PC-3 (cell line): ENCODE data around the gene DSP. TPM values are rescaled to one million over a fixed set of nuclear protein-coding genes. Genes with fewer than 3 reads are reported as not detected.
A peak's percentile ranks its signal among the peaks of the same experiment; 100 is the strongest.

Experiments
- ATAC-seq: fragments of 200-7000 bp; cut with Tn5 transposase; 2 replicates; pipeline ENCODE4 v1.9.1; 2020; ENCODE audit warnings: mild to moderate bottlenecking, moderate library complexity
- BruUV-seq: library from RNA; stranded (reverse); fragments of 400-500 nt; replicated peaks from 2 replicates; lab custom pipeline; 2021; lab: Mats Ljungman, UMichigan
- CTCF ChIA-PET: fragments of 300-600 bp; sonication (Branson Sonifier 250); formaldehyde crosslinking; loops from one replicate; lab custom pipeline; 2022; ENCODE audit warnings: antibody characterized with exemption; lab: Charles Lee
- POLR2A ChIA-PET: fragments of 300-600 bp; sonication (Branson Sonifier 250); formaldehyde crosslinking; loops from one replicate; lab custom pipeline; 2022; ENCODE audit warnings: antibody characterized with exemption; ENCODE audit not compliant: unreplicated experiment; lab: Charles Lee
- DNase-seq: peaks from one replicate; pipeline ENCODE4 v3.0.0-alpha.2; 2015
- H2AFZ ChIP-seq: fragments of 300-600 bp; sonication (generic); 2 replicates; pipeline ENCODE4 v1.6.0; 2016; ENCODE audit warnings: antibody characterized with exemption, low read length
- H3F3A ChIP-seq: fragments of 300-600 bp; sonication (generic); one replicate; pipeline ENCODE4 v1.6.0; 2017; ENCODE audit warnings: antibody characterized with exemption, low read length, control low read depth, mild to moderate bottlenecking; ENCODE audit not compliant: unreplicated experiment
- H3K27ac ChIP-seq: fragments of 300-600 bp; sonication (generic); 2 replicates; pipeline ENCODE4 v1.5.1; 2016; ENCODE audit warnings: mild to moderate bottlenecking, low read length
- H3K27me3 ChIP-seq: fragments of 300-600 bp; sonication (generic); 2 replicates; pipeline ENCODE4 v1.6.1; 2016; ENCODE audit warnings: low read length, mixed read lengths
- H3K36me3 ChIP-seq: fragments of 300-600 bp; sonication (generic); 2 replicates; pipeline ENCODE4 v1.6.1; 2016; ENCODE audit warnings: low read depth, mixed run types, low read length, mixed read lengths
- H3K4me1 ChIP-seq: fragments of 300-600 bp; sonication (generic); 2 replicates; pipeline ENCODE4 v1.5.1; 2016; ENCODE audit warnings: low read length; ENCODE audit not compliant: insufficient read depth
- H3K4me2 ChIP-seq: fragments of 300-600 bp; sonication (generic); 2 replicates; pipeline ENCODE4 v1.6.0; 2016; ENCODE audit warnings: low read length
- H3K4me3 ChIP-seq: fragments of 300-600 bp; sonication (generic); 2 replicates; pipeline ENCODE4 v1.5.1; 2016; ENCODE audit warnings: mild to moderate bottlenecking, low read length, mixed read lengths
- H3K79me2 ChIP-seq: fragments of 300-600 bp; sonication (generic); 2 replicates; pipeline ENCODE4 v1.6.1; 2017; ENCODE audit warnings: low read length, mixed read lengths
- H3K9ac ChIP-seq: fragments of 300-600 bp; sonication (generic); 2 replicates; pipeline ENCODE4 v1.6.0; 2016; ENCODE audit warnings: mild to moderate bottlenecking, low read length
- H3K9me2 ChIP-seq: fragments of 300-600 bp; sonication (generic); replicated peaks from 2 replicates; pipeline ENCODE4 v1.6.1; 2016; ENCODE audit warnings: mixed run types, low read length, mixed read lengths
- H3K9me3 ChIP-seq: fragments of 300-600 bp; sonication (generic); 2 replicates; pipeline ENCODE4 v1.6.1; 2016; ENCODE audit warnings: low read length, mixed read lengths
- H4K20me1 ChIP-seq: fragments of 300-600 bp; sonication (generic); 2 replicates; pipeline ENCODE4 v1.6.1; 2016; ENCODE audit warnings: low read length, mixed read lengths
- EZH2 ChIP-seq: fragments of 300-600 bp; sonication (generic); IDR thresholded peaks from one replicate; pipeline ENCODE4 v1.6.1; 2017; ENCODE audit warnings: antibody characterized with exemption, mild to moderate bottlenecking, low read length; ENCODE audit not compliant: unreplicated experiment
- EZH2phosphoT487 ChIP-seq: fragments of 300-600 bp; sonication (generic); IDR thresholded peaks from 2 replicates; pipeline ENCODE4 v1.6.1; 2018; ENCODE audit warnings: mild to moderate bottlenecking, antibody characterized with exemption, low read length, borderline replicate concordance
- intact Hi-C: fragments of 100-400 bp; cut with micrococcal nuclease; formaldehyde crosslinking; loops from 2 replicates; pipeline ENCODE4 v1.9.0; 2023
- total RNA-seq: library from RNA; depleted of rRNA; stranded (reverse); fragments of >200 nt; gene quantifications from 2 replicates; pipeline ENCODE4 v1.2.3, GENCODE V29; 2014
- TF ChIP-seq, protein P1 (sequence below): fragments of 300-600 bp; sonication (generic); conservative IDR thresholded peaks from 2 replicates; pipeline ENCODE4 v1.5.1; 2017; ENCODE audit warnings: antibody characterized with exemption, low read depth, mild to moderate bottlenecking, low read length

The DSP gene
- total RNA-seq, 1 experiment from 2014 or later, result 54.7 TPM

DNA sequence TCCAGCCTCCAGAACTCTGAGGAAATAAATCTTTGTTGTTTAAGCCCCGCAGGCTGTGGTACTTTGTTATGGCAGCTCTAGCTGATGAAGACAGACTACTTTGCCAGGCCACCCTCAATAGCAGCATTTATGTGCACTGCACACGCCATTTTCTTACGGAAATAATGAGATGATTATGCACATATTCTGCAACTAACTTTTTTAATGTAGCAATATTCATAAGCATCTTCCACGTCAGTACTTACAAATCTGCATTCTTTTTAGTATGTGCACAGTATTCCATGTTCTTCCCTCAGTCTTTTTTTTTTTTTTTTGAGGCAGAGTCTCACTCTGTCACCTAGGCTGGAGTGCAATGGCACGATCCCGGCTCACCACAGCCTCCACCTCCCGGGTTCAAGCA, 46.8 kb upstream of the DSP start:
- CTCF ChIA-PET, result no interaction called here
- intact Hi-C loops, result no loop called here
- TF ChIP-seq EZH2 (no peak), EZH2phosphoT487 (no peak)
- TF ChIP-seq, protein P1, sequence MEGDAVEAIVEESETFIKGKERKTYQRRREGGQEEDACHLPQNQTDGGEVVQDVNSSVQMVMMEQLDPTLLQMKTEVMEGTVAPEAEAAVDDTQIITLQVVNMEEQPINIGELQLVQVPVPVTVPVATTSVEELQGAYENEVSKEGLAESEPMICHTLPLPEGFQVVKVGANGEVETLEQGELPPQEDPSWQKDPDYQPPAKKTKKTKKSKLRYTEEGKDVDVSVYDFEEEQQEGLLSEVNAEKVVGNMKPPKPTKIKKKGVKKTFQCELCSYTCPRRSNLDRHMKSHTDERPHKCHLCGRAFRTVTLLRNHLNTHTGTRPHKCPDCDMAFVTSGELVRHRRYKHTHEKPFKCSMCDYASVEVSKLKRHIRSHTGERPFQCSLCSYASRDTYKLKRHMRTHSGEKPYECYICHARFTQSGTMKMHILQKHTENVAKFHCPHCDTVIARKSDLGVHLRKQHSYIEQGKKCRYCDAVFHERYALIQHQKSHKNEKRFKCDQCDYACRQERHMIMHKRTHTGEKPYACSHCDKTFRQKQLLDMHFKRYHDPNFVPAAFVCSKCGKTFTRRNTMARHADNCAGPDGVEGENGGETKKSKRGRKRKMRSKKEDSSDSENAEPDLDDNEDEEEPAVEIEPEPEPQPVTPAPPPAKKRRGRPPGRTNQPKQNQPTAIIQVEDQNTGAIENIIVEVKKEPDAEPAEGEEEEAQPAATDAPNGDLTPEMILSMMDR, result no peak

DNA sequence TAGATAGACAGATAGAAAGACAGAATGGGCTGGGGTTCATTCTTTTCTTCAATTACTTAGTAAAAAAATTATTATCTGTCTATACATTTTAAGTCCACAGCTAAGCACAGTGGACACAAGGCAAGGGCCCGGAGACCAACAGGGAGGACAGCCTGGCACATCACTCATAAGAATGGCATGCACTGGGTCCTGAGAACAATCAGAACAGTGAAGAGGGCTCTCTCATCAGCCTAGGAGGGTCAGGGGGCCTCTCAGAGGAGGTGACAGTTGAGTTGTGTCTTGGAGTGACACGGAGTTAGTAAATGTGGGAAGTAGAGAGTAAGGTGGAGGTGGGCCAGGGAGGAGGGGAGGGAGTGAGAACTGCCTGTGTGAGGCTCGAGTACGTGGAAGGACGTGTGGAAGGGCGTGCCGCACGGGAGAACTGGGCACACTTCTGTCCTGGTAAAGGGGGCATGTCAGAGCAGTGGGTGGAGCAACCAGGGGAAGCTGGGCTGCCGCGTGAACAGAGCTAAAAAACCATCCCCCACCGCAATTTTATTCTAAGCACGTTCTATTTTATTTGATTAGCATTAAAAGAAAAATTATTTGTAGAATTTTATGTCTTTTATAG, 45.1 kb upstream of the DSP start:
- H3K9me2 ChIP-seq, result no peaks in the 10 kb centered on the region
- DNase-seq, result peak; percentile 35

More for the DNA sequence above, 46.8 kb upstream of the DSP start:
- no peaks in the 10 kb centered on the region for H3F3A ChIP-seq
- H3K9me2 ChIP-seq, result no peaks in the 10 kb centered on the region
- H3K79me2 ChIP-seq, result no peaks in the 10 kb centered on the region
- no peaks in the 10 kb centered on the region for H3K9me3 ChIP-seq
- no peaks in the 10 kb centered on the region for H3K27me3 ChIP-seq
- H3K4me3 ChIP-seq, result no peak overlapping the region
- BruUV-seq, result no TSS peak
- POLR2A ChIA-PET, result no interaction called here
- no peaks in the 10 kb centered on the region for H3K4me1 ChIP-seq
- H3K4me2 ChIP-seq, result no peak overlapping the region
- no peak overlapping the region for H2AFZ ChIP-seq
- no peaks in the 10 kb centered on the region for H4K20me1 ChIP-seq
- no peak for DNase-seq
- no peak for ATAC-seq
- no peaks in the 10 kb centered on the region for H3K36me3 ChIP-seq
- no peak overlapping the region for H3K27ac ChIP-seq
- H3K9ac ChIP-seq, result no peak overlapping the region

More for the DNA sequence above, 45.1 kb upstream of the DSP start:
- Histone ChIP-seq H2AFZ (peak overlapping the region; percentile 55; the same call in 1 of the 2 replicates), H3K79me2 (no peaks in the 10 kb centered on the region), H3F3A (no peaks in the 10 kb centered on the region), H3K4me3 (no peak overlapping the region), H3K4me2 (peak overlapping the region; percentile 49), H3K36me3 (no peaks in the 10 kb centered on the region), H3K27me3 (no peaks in the 10 kb centered on the region), H3K9ac (no peak overlapping the region), H3K4me1 (no peaks in the 10 kb centered on the region), H3K27ac (no peak overlapping the region), H3K9me3 (no peaks in the 10 kb centered on the region), H4K20me1 (no peaks in the 10 kb centered on the region)
- no TSS peak for BruUV-seq
- POLR2A ChIA-PET, result no interaction called here
- intact Hi-C loops, result no loop called here
- ATAC-seq, result peak; percentile 73
- TF ChIP-seq EZH2phosphoT487 (no peak), EZH2 (no peak)
- TF ChIP-seq, protein P1, result no peak
- CTCF ChIA-PET, result no interaction called here
